Left ventricle myocardium inferior (tissue), 1 donor: ENCODE results near the gene TMBIM6. TPM values are rescaled to one million over a fixed set of nuclear protein-coding genes. Genes with fewer than 3 reads are reported as not detected.

Experiments used
- DNase-seq: peaks from one replicate; pipeline ENCODE4 v3.0.0-alpha.2; 2020
- H3K27ac ChIP-seq: fragments of 200-600 bp; replicated peaks from 2 replicates; pipeline ENCODE4 v1.8.0; 2021
- H3K27me3 ChIP-seq: fragments of 200-600 bp; 2 replicates; pipeline ENCODE4 v1.8.0; 2021; ENCODE audit warnings: low read depth
- H3K36me3 ChIP-seq: fragments of 200-600 bp; 2 replicates; pipeline ENCODE4 v1.8.0; 2021
- H3K4me1 ChIP-seq: fragments of 200-600 bp; 2 replicates; pipeline ENCODE4 v1.8.0; 2021
- H3K4me3 ChIP-seq: fragments of 200-600 bp; 2 replicates; pipeline ENCODE4 v1.8.0; 2021; ENCODE audit warnings: mild to moderate bottlenecking, moderate library complexity
- H3K9me3 ChIP-seq: fragments of 200-600 bp; replicated peaks from 2 replicates; pipeline ENCODE4 v1.8.0; 2021
- CTCF ChIP-seq: fragments of 200-600 bp; IDR thresholded peaks from 2 replicates; pipeline ENCODE4 v1.8.0; 2021; ENCODE audit warnings: antibody characterized with exemption, mild to moderate bottlenecking, borderline replicate concordance
- intact Hi-C: fragments of 100-400 bp; cut with micrococcal nuclease; formaldehyde crosslinking; loops from one replicate; pipeline ENCODE4 v1.11.0; 2022
- total RNA-seq: library from RNA; stranded (reverse); fragmentation: NEBNext Ultra II Directional; extraction: Animal tissue kit (Norgen Biotek cat#: 25700); gene quantifications from one replicate; pipeline ENCODE4 v1.2.1, GENCODE V29; 2021
- donor health status: DM: no; HTN: yes; CAD: no; lungs with severe emphysema.

TMBIM6 gene
- total RNA-seq, 1 donor from 2014 or later = 215 TPM

- Histone ChIP-seq H3K36me3 (no peaks in the 10 kb centered on the region), H3K27me3 (no peaks in the 10 kb centered on the region), H3K27ac (peak overlapping the region; percentile 98), H3K4me1 (peaks cover 57% of the 10 kb centered on the region), H3K4me3 (peak overlapping the region; percentile 89), H3K9me3 (no peaks in the 10 kb centered on the region)
- peak; percentile 89 for DNase-seq
- TF ChIP-seq CTCF = no peak
- intact Hi-C loops = no loop called here
Observed at GRCh38 chr12:49741882-49742620, 694 bp downstream of the TMBIM6 start.

GRCh38 chr12:49744363-49744885 lies 3.1 kb downstream of the TMBIM6 start:
- Histone ChIP-seq H3K36me3 (no peaks in the 10 kb centered on the region), H3K4me1 (peaks cover 80% of the 10 kb centered on the region), H3K4me3 (peak overlapping the region; percentile 89), H3K9me3 (no peaks in the 10 kb centered on the region), H3K27me3 (no peaks in the 10 kb centered on the region), H3K27ac (peak overlapping the region; percentile 98)
- no peak for DNase-seq
- TF ChIP-seq CTCF = no peak
- intact Hi-C loops = no loop called here

GRCh38 chr12:49748306-49748705 lies 6.9 kb downstream of the TMBIM6 start:
- Histone ChIP-seq H3K4me3 (peak overlapping the region; percentile 37), H3K9me3 (no peaks in the 10 kb centered on the region), H3K36me3 (peaks cover 15% of the 10 kb centered on the region), H3K4me1 (peaks cover 100% of the 10 kb centered on the region), H3K27me3 (no peaks in the 10 kb centered on the region), H3K27ac (peak overlapping the region; percentile 68)
- intact Hi-C loops = no loop called here
- DNase-seq = no peak
- TF ChIP-seq CTCF = no peak

GRCh38 chr12:49748800-49749199 lies 7.4 kb downstream of the TMBIM6 start:
- Histone ChIP-seq H3K27ac (peak overlapping the region; percentile 68), H3K4me3 (peak overlapping the region; percentile 37)
- intact Hi-C loops = no loop called here

More at GRCh38 chr12:49748800-49749199, 7.4 kb downstream of the TMBIM6 start:
- no peak for DNase-seq
- no peaks in the 10 kb centered on the region for H3K27me3 ChIP-seq
- TF ChIP-seq CTCF = no peak
- peaks cover 20% of the 10 kb centered on the region for H3K36me3 ChIP-seq
- peaks cover 100% of the 10 kb centered on the region for H3K4me1 ChIP-seq
- H3K9me3 ChIP-seq = no peaks in the 10 kb centered on the region
